H54 (cell line): ENCODE results near the gene HMGN1.

Source experiments
- DNase-seq: peaks from one replicate; pipeline ENCODE4 v3.0.0; 2011; ENCODE audit warnings: low spot score, mixed read lengths; ENCODE audit not compliant: insufficient read length
- FAIRE-seq: peaks from 3 replicates; lab custom pipeline; 2011; peaks lifted over from hg19 to GRCh38; lab: Jason Lieb, UNC
- POLR2A ChIP-seq: IDR thresholded peaks from 2 replicates; pipeline ENCODE4 v1.6.1; 2011; ENCODE audit warnings: low read depth, mild to moderate bottlenecking, low read length

The HMGN1 gene

DNA sequence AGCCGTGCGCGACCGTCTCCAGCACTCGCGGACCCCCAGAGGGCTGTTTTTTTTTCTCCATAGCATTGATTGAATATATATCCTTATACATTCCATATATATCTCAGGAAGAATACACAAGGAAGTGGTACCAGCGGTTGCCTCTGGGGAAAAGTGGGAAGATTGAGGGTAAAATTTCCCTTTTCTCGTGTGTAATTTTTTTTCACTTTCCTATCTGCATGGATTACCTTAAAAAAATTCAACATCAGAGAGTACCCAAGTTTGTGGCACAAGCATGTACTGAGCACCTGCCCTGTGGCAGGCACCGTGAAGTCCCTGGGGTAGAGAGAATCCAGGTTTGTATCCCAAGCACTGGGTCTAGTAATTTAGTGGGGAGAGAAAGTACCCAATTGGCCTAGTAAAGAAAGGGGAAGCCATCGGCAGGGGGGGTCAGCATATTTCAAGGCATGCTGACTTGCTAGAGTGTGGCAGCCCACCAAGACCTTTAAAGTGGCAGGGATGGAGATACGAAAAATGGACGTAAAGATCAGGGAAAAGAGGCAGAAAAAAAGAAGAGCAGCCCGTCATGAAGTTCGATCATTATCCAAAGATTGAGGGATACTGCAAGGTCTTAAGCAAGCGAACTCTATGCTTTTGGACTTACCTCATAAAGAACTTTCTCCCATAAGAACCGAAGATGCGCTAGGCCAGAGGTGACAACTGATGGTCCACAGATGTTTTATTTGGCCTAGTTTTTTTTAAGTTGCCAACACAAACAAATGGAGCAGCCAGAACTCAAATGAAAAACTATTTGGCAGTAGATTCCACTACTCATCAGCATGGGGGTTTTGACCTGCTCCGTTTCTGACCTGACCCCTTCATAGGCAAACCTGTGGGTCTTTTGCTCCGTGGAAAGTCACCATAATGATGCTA is 1.5 kb upstream of the HMGN1 start:
- no peak for FAIRE-seq

DNA sequence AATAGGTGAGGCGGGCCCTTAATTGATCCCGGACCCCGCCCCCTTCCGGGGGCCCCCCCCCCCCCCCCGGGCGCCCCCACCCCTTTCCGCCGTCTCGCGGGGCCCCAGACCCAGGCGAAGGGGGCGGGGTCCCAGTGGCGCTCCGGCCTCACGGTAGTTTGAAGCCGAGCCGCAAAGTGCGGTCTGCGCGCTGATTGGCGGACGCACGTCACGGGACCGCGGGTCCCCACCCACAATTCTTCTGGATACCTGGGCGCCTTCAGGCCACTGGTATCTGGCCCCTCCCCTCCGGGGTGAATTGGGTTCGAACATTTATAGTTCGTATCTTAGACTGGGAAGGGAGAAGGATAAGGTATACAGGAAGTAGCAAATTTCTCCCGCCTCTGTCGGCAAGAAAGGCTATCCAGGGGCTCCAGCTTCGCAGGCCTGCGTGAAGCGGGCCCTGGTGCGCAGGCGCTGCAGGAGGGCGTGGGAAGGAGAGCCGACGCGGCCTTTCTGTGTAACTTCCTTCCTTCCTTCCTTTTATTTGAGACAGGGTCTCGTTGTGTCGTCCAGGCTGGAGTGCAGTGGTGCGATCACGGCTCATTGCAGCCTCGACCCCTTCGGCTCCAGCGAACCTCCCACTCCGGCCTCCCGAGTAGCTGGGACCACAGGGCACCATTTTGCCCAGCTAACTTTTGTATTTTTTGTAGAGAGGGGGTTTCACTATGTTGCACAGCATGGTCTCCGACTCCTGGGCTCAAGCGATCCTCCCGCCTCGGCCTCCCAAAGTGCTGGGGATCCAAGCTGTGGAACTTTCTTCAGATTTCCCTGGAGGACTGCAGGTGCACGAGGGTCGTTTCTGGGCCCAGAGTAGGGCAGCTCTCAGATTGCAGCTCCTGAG is 564 bp upstream of the HMGN1 start:
- no peak for TF ChIP-seq POLR2A
- no peak for FAIRE-seq

More for the DNA sequence above, 1.5 kb upstream of the HMGN1 start:
- TF ChIP-seq POLR2A, result no peak
- DNase-seq, result no peak

DNA sequence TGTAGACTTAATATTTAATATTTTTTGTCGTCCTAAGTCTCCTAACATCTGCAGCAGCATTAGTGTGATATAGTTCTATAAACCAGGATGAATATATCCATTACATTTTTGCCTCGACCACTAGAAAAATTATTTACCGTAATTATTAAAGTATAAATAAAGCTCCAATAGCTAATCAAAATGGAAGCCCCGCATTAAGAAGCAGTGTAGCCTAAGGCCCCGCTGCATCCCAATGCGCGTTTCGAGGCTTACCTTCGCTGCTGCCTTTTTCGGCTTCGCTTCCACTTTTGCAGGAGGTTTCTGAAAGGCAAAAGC is 891 bp downstream of the HMGN1 start:
- DNase-seq (no peak), FAIRE-seq (no peak)
- TF ChIP-seq POLR2A, result no peak

More for the DNA sequence above, 564 bp upstream of the HMGN1 start:
- peak; percentile 95 for DNase-seq

GRCh38 chr21:39347537-39347936 is 1.4 kb downstream of the HMGN1 start:
- DNase-seq (no peak), FAIRE-seq (no peak)
- TF ChIP-seq POLR2A, result no peak

DNA sequence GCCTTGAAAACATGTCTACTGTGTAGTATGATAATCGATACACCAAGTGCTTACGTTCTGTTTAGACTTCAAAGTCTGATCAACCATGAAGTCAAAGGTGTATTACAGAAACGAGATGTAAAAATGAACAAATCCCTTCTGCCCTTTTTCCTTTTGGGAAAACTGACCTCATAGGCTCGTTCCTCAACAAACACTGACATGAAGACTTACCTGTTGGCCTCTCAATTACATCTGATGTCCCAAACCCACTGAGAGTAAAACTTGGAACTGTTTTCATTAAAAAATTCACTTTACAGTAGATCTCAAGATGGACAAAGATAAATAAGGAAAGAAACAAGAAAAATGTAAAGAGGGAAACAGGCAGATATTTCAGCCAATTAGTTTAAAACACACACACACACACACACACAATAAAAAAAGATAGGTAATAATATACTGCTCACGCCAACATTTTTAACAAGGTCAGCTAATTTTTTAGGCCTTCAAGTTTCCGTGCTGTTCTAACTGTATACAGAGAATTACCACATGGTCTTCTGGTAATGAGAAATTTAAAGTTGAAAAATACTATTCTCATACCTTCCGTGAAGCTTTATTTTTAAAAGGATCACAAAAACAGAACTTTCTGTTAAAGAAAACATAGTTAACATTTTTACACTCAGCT is 2.1 kb downstream of the HMGN1 start:
- no peak for DNase-seq
- FAIRE-seq, result no peak
- TF ChIP-seq POLR2A, result no peak

- no peak for FAIRE-seq
Measured at GRCh38 chr21:39346206-39346605, 2.7 kb downstream of the HMGN1 start.

DNA sequence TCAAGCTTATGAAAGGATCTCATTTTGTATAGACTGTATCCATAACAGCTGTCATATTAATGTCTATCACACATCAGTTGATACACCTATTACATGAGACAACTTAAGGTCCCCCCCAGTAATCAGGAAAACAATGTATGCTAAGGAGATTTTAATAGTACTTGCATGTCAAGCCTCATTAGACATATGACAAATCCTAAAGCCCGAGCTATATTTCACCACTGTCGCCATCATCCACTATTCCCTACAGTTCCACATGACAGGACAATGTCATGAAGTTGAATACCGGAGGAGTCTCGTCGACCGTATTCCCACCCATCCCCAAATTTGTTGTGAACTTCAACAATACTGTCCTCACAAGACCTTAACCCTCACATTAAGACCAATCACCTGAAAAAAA is 3.4 kb downstream of the HMGN1 start:
- FAIRE-seq (no peak), DNase-seq (no peak)
- no peak for TF ChIP-seq POLR2A

More at GRCh38 chr21:39346206-39346605, 2.7 kb downstream of the HMGN1 start:
- no peak for DNase-seq
- TF ChIP-seq POLR2A, result no peak

GRCh38 chr21:39344848-39345247 is 4.0 kb downstream of the HMGN1 start:
- TF ChIP-seq POLR2A, result no peak
- FAIRE-seq, result no peak

DNA sequence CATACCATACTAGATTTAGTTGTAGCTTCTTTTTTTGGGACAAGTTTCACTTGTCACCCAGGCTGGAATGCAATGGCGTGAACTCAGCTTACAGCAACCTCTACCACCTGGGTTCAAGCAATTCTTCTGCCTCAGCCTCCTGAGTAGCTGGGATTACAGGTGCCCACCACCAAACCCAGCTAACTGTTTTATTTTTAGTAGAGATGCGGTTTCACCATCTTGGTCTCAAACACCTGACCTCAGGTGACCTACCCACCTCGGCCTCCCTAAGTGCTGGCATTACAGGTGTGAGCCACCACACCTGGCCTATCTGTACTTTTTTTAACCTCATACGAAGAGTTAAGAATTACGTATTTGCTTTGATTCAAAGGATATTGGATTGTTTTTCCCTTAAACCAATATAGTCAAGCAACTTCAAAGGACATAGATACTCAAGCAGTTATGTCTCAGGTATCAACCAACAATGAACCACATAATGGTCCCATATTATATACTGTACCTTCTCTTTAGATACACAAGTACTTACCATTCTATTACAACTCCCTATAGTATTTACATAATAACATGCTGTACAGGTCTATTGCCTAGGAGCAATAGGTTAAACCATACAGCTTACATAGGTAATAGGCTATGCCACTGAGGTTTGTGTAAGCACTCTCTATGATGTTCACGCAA is 7.5 kb downstream of the HMGN1 start:
- TF ChIP-seq POLR2A, result no peak
- DNase-seq, result no peak
- no peak for FAIRE-seq

More at GRCh38 chr21:39344848-39345247, 4.0 kb downstream of the HMGN1 start:
- DNase-seq, result no peak

GRCh38 chr21:39340687-39341086 is 8.2 kb downstream of the HMGN1 start:
- DNase-seq, result no peak
- FAIRE-seq, result no peak
- no peak for TF ChIP-seq POLR2A

GRCh38 chr21:39339231-39339630 is 9.7 kb downstream of the HMGN1 start:
- no peak for TF ChIP-seq POLR2A
- FAIRE-seq (no peak), DNase-seq (no peak)

DNA sequence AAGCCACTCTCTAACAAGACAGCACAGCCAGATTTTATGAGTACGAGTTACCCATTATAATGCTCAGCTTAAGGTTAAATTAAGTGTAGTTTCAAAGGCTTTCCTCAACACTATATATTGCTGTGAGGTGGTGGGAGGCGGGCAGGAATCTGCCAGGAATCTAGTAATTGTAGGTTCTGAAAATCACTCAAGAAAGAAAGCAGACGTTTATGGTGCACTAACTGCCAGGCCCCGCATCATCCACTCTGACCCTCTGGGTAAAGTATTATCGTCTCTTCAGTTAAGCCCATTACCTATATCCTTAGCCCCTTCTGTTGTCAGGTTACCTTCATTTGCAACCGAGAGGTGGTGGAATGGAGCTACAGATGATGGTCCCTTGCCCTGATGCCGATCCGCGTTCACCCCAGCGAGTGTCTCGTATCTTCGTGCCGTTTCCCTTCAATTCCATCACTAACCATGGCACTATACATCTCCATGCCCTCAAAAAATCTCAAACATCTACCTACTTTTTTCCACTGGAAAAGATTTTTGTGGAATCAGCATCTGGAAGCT is 12.4 kb downstream of the HMGN1 start:
- TF ChIP-seq POLR2A, result no peak
- FAIRE-seq, result no peak
- no peak for DNase-seq

DNA sequence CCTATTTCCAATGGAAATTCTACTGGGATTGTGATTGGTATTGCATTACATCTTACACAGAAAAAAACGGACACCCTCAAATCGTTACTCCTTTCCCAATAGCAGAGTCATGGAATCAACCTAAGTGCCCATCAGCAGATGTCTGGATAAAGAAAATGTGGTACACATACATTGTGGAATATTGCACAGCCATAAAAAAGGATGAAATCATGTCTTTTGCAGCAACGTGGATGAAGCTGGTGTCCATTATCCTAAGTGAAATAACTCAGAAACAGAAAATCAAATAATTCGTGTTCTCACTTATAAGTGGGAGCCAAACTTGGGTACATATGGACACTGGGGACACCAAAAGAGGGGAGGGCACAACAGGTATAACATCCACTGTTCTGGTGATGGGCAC is 14.3 kb downstream of the HMGN1 start:
- no peak for TF ChIP-seq POLR2A
- DNase-seq, result no peak
- FAIRE-seq, result no peak

DNA sequence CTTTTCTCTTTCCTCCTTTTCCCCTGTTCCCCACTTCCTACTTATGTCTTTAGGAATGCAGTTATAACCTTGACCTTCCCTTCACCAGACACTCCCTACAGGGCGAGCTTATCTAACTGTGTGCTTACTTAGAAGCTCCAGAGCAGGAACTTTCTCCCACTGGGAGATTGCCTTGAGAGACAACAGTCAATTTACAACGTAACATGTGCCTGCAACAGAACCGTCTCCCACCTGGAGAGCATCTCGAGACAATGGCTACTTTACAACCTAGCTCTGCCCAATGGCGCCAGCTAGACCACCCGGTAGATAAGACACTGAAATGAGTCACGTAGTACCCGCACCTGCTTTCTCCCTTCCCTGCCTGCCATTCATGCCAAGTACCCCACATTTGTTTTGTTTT is 16.7 kb downstream of the HMGN1 start:
- DNase-seq (no peak), FAIRE-seq (no peak)
- no peak for TF ChIP-seq POLR2A
